Fibroblast of skin of right quadriceps (primary cell): ENCODE data around the gene GPRC6A.
"Not testable (repeated sequence)": the region's sequence is repeated elsewhere in the genome, so short reads cannot be mapped to it uniquely, and the experiment has no call there.

Experiments
- DNase-seq: peaks from one replicate; pipeline ENCODE4 v3.0.0-alpha.2; 2013

The GPRC6A gene, protein sequence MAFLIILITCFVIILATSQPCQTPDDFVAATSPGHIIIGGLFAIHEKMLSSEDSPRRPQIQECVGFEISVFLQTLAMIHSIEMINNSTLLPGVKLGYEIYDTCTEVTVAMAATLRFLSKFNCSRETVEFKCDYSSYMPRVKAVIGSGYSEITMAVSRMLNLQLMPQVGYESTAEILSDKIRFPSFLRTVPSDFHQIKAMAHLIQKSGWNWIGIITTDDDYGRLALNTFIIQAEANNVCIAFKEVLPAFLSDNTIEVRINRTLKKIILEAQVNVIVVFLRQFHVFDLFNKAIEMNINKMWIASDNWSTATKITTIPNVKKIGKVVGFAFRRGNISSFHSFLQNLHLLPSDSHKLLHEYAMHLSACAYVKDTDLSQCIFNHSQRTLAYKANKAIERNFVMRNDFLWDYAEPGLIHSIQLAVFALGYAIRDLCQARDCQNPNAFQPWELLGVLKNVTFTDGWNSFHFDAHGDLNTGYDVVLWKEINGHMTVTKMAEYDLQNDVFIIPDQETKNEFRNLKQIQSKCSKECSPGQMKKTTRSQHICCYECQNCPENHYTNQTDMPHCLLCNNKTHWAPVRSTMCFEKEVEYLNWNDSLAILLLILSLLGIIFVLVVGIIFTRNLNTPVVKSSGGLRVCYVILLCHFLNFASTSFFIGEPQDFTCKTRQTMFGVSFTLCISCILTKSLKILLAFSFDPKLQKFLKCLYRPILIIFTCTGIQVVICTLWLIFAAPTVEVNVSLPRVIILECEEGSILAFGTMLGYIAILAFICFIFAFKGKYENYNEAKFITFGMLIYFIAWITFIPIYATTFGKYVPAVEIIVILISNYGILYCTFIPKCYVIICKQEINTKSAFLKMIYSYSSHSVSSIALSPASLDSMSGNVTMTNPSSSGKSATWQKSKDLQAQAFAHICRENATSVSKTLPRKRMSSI

DNA sequence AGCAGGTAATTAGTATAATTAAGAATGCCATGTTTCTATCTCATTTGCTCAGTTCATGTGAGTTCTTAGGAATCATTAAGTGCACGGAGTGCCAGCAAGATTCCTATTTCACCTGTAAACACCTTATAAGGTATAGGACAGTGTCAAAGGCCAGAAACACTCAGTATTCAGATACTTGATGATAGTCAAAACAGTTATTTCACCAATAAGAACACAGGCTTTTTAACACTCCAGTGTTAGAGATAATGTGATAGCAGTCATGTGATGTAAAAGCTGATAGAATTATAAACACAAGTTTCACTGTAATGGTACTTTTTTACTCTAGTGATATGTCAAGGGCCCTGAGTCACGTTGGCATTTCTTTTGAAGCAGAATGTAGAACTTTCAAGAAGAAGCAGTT, at the start of gene GPRC6A:
Gene GPRC6A, minus strand, starts transcription at position 101 of the 400 bp plus-strand sequence. Its CDS starts 70 bp downstream, at position 31.
- DNase-seq: no peak

DNA sequence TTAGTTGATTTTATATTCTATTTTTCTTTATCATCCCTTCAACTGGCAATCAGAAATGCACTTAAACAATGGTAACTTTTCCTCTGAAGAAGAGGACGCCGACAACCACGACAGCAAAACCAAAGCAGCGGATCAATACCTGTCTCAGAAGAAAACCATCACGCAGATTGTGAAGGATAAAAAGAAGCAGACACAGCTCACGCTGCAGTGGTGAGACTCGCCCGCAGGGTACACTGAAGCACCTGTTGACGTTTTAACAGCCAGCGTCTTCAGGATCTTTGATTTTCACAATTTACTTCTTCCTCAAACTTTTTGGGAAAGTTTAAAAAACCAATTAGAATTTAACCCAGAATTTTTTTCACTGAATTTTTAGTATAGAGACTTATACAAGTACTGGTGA, 48.9 kb upstream of the GPRC6A start:
- DNase-seq: no peak

DNA sequence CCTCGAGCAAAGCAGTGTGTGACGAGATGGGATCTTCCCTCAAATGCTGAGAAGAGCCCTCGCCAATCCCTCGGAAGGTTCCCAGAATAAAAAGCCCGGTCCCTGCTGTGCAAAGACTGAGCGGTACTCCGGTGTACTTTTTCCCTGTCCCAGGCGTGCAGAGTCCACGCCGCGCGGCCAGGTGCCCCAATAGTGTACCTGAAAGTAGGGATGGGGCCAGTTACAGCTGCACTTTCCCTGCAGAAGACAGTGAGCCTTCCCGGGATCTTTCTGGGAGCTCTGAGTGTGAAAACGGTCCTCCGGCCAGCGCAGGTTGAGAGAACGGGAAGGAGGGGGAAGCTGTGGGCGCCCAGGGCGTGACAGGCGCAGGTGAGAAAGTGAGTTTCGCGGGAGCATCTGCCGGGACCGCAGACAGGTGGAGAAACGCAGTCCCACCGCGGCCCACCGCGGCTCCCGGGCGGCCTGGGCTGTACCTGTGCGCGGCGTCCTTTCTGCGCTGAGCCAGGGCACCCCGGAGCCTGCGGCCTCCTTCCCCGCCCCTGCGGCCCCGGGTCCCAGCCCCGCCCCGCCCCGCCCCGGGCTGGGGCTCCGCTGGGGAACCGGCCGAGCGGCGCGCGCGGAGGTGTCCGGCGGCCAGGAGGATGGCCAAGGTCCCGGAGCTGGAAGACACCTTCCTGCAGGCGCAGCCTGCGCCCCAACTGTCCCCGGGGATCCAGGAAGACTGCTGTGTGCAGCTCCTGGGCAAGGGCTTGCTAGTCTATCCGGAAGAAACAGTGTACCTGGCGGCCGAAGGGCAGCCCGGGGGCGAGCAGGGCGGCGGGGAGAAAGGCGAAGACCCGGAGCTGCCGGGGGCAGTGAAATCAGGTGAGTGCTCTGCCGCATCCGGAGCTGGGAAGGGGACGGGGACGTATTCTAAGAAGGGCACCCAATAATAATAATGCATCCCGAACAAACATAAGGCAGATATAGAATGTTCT, 48.0 kb upstream of the GPRC6A start, which contains the start of gene RFX6:
Gene RFX6, plus strand, starts transcription at position 608 of the 977 bp plus-strand sequence. Its CDS starts 34 bp downstream, at position 642.
- no peak for DNase-seq

DNA sequence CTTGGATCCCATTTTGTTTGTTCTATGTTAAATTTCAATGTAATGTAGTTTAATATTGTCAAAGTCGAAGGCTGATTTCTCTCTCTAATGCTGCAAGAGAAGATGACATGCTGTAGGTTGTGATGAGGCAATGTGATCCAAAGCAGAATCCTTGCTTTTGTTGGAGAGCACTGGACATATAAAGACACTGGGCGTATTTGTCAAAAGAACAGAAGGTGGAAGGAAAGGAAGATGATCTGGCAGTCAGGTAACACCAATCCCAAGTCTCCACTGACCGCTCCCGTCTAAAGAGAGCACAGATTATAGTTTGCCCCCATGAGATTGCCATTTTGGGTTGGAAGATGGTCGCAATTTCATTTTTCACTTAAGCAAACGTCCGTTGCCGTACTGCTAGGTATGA, 47.2 kb upstream of the GPRC6A start:
- DNase-seq: no peak

DNA sequence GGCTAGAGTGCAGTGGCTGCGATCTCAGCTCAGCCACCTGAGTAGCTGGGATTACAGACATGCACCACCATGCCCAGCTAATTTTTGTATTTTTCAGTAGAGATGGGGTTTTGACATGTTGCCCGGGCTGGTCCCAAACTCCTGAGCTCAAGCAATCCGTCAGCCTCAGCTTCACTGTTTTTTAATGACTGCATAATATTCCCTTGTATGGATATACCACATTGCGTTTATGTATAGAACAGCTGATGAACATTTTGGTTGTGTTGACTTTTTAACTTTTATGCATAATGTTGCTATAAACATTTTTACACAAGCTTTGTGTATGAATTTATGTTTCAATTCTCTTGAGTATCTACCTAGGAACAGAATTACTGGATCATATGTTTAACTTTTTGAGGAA, 43.9 kb upstream of the GPRC6A start:
- no peak for DNase-seq

DNA sequence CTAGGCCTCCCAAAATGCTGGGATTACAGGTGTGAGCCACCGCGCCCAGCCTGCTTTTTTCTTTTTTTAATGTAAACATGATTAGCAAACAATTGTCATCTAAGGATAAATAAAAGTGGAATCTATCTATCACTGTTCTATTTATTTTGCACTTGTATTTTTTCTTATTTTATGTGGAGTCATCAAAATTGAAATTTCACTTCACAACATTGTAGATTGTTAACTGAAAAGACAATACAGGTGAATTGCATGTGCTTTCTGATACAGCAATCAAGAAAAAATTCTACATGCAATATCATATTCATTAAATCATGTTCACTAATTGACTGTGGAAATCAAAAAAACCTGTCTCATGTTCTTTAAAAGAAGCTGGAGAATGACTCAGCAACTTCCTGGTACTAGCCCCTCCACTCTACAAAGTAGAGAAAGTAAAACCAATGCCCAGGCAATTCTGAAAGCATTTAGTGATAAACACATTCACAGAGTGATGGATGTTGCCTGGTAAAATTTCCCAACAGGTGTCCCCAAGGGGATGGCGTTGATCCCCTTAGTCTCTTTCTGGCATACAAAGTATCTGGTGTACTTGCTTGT, 37.5 kb upstream of the GPRC6A start:
- no peak for DNase-seq

DNA sequence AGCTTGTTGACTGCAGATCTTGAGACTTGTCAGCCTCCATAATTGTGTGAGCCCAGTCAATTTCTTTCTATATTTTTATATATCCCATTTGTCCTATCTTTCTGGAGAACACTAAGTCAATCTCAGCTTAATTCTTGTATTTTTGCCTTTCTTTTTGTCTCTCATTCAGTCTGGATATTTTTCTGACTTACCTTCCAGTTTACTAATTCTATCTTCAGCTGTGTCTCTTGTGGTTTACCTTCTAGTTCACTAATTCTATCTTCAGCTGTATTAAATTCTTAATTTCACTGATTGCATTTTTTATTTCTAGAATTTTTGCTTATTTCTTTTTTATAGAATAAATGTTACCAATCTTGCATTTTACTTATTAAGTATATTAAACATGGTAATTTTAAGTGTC, 30.4 kb upstream of the GPRC6A start:
- no peak for DNase-seq

DNA sequence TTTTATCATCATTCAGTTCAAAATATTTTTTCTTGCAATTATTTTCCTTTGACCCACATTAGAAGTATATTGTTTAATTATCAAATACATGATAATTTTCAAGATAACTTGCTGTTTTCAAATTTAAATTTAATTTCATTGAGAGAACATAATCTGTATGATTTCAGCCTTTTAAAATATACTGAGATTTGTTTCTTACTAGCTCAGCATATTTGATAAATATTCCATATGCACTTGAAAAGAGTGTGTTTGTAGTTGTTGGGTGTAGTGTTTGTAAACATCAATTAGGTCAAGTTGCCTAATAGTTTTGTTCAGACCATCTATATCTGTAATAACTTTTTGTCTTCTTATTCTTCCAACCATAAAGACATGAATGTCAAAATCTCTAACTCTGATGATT, 29.2 kb upstream of the GPRC6A start:
- no peak for DNase-seq

DNA sequence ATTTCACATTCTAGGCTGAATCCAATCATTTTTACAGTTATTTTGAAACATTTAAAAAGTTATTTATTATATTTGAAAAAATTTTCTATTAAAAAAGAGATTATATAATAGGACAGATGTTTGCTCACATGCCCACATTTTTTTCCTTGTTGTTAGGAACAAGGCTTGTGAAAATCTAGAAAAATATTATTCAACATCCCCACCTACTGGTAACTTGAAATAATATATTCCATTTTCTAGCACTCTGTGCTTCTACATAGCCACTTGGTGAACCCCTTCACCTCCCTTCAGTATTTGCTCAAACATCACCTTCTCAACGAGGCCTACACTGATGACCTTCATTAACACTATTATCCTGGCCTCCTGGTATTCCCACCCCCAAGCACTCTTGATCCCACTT, 18.3 kb upstream of the GPRC6A start:
- peak; percentile 19 for DNase-seq

DNA sequence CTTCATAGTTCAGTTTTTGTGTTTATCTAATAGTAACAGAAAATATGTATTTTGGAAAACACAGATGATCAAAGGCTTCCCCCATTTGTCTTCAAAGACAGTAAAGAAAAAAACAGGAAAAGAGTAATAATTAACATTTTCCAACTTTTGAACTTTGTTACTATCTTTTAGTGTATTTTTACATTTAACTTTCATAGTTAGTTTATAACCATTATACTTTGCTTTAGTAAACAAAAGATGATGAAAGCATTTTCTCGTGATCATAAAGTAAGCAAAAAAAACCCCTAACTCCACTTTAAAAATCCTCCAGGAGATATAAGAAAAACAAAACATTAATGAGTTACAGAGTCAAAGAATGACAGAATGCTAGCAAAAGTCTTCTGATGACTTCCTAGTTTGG, 13.6 kb upstream of the GPRC6A start:
- DNase-seq: no peak

DNA sequence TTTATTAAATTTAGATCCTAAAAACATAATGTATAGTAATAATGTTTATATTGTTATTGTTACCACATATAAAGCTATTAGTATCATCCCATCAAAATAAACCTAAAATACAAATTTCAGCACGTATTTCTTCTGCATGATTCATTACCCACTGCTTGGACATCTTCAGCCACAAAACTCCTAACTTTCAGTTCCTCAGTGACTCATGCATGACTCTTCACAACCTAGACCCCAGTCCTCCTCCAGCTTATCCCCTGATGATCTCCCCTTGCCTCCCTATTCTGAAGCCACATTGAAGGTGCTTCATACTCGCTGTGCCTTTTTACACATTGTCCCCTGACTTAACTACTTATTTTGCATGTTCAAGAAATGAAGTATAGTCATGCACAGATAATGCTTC, 11.2 kb upstream of the GPRC6A start:
- DNase-seq: peak; percentile 1

DNA sequence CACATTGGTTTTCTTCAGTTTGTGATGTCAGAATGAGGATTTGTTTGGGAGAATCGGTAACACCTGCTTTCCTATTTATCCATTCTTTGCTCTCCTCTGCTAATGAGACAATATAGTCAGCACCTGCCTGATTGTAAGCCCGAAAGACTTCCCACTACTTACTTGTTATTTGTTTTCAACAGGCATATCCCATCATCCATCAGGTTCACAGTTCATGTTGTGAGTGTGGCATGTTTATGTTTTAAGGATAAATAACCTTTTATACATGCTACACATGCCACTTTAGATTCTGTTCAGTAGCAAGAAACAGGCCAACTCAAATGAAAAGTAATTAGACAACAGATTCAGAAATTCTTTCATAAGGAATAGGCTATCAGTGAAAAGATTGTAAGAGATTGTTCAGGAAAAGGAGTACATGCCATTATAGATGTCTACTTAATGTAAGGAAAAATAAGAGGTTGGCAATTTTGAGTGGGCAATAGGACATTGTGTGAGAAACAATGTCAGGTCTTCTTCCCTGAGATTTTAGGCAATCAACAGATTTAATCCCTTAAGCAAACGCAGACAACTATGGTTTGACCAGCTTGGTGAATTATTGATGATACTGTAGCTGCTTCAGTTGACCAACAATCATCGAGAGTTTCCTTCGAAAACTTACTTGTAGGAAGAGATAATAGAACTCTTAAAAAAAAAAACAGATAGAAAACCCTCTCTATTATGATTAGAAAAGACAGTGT, 7.9 kb upstream of the GPRC6A start:
- DNase-seq: no peak

DNA sequence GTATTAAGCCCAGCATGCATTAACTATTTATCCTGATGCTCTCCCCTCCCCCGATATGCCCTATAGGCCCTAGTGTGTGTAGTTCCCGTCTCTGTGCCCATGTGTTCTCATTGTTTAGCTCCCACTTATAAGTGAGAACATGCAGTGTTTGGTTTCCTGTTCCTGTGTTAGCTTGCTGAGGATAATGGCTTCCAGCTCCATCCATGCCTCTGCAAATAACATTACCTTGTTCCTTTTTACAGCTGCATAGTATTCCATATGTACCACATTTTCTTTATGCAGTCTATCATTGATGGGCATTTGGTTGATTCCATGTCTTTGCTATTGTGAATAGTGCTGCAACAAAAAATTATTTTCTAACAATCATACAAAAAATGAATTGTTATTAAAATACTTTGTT, 5.6 kb upstream of the GPRC6A start:
- not testable (repeated sequence) for DNase-seq

DNA sequence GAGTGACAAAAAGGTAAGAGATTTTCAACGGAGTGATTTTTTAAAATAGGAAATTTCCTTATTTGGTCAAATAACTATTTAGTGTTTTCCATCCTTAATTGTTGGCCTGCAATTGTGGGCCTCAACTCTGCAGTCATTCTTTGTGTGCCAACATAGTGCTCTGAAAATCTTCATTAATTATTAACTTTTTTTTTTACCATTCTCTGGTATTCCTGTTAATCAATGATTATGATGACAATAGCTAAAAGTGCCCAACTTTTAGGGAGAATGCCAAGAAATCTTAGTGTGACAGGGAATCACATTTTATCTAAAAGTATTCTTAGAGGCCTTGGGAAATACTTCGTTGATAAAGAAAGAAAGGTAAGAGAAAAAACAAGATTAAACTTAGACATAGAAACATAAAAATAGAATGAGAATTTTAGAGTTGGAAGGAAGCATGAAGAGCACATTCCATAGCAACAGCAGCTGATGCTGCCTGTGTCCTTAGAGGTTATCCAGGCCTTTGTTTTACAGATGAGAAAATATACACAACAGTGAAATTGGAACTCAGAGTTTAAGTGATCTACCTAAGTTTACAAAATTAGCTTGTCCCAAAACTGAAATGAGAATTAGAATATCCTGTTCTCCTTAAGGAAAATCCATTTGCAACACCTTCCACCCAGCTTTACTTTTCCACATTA, 1.2 kb downstream of the GPRC6A start:
- no peak for DNase-seq

DNA sequence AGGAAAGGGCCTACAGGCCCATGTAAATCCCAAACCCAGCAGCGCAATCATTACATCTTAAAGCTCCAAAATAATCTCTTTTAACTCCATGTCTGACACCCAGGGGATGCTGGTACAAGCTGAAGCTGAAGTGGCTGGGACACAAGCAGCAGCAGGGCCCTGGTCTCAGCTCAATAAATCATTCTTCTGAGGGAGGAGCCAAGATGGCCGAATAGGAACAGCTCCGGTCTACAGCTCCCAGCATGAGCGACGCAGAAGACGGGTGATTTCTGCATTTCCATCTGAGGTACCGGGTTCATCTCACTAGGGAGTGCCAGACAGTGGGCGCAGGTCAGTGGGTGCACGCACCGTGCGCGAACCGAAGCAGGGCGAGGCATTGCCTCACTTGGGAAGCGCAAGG, 12.5 kb downstream of the GPRC6A start:
- not testable (repeated sequence) for DNase-seq

DNA sequence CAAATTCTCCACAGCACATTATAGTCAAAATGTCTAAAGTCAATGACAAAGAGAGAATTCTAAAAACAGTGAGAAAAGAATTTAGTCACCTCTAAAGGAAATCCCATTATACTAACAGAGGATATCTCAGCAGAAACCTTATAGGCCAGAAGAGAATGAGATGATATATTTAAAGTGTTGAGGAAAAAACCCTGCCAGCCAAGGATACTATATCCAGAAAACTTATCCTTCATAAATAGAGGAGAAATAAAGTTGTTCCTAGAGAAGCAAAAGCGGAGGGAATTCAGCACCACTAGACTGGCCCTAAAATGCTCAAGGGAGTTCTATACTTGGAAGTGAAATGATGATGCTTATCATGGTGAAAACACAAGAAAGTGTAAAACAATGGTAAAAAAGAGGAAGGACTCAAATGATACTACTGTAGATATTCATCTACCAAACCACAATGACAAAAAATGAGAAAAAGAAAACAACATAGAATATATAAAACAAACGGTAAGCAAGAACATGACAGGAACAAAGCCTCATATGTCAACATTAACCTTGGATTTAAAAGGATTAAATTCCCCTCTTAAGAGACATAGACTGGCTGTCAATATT, 16.7 kb downstream of the GPRC6A start:
- DNase-seq: no peak

DNA sequence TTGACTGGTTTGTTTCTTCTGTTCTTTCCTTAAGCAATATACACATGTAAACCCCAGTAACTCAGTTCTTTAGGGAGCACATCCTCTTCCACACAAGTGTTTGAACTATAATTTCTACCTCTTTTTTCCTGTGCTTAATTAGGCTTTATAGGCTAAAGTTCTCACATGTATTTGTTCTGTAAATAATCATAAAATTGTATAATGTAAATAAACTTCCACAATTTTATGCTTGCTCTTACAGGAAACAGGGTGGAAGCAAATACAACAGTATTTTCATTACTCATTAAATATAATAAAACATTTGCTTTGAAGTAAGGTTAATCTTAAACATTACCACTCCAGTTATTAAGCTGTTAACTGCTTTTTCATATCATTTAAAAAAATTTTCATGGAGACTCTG, 26.9 kb downstream of the GPRC6A start:
- no peak for DNase-seq

DNA sequence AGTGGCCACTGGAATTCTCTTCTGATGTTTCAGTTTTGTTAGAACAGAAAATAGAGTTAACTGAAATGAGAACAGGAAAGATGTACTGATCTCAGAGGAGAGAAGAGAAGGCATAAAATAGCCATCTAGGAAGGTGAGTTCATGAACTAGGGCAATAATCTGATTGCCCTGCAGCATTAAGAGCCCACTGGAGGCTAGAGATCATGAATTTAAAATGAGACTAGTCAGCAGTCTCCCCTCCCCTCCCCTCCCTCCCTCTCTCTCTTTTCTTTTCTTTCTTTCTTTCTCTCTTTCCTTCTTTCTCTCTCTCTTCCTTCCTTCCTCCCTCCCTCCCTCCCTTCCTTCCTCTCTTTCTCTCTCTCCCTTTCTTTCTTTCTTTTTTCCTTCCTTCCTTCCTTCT, 28.9 kb downstream of the GPRC6A start:
- DNase-seq: no peak

DNA sequence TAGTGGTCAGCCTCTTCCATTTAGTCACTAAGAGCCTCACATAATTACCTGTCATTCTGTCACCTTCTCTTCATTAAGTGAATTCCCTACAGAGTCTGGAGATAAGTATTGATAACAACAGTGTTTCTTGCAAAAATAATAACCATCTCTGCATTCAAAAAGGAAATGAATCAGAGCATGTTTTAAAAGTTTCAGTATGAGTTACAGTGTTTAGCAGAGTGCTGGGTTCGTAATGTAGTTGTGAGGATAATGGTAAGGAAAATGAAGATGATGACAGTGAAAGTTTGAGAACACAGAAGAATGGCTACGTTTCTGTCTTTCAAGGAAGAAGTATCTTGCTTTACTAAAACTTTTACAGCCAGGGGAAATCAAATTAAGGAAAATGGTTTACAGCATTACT, 31.3 kb downstream of the GPRC6A start:
- DNase-seq: no peak

DNA sequence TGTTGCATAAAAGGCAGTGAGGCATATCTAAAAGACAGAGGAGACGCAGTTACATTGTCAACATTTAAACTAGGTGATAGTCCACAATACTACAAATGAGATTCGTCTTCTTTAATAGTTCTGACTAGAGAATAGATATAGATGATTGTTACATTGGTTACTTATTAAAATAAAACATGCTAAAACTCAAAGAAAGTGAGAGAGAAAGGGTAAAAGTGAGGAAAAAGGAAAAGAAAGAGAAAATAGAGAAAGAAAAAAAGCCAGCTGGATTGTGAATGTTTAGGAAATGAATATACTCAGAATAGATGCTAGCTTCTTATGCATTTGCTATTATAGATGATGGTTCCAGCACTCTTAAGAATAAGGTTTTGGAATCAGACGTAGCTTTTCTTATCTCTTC, 35.7 kb downstream of the GPRC6A start:
- DNase-seq: no peak
